DOHH2 (cell line): ENCODE data around the gene TAF4.
A peak's percentile ranks its signal among the peaks of the same experiment; 100 is the strongest.

Experiments
- H3F3A ChIP-seq: fragments of 200-600 bp; sonication (generic), shearing (Covaris generic); 2 replicates; pipeline ENCODE4 v1.6.0; 2016; ENCODE audit warnings: antibody characterized with exemption, mild to moderate bottlenecking; ENCODE audit not compliant: control insufficient read depth, insufficient read depth
- H3K27ac ChIP-seq: fragments of 200-600 bp; sonication (generic); 2 replicates; pipeline ENCODE4 v1.5.1; 2014; ENCODE audit warnings: low read depth, mild to moderate bottlenecking, low read length, moderate library complexity
- H3K27me3 ChIP-seq: fragments of 200-600 bp; sonication (generic); 2 replicates; pipeline ENCODE4 v1.6.1; 2014; ENCODE audit warnings: mild to moderate bottlenecking, low read length, mixed read lengths; ENCODE audit not compliant: control insufficient read depth
- H3K36me3 ChIP-seq: fragments of 200-600 bp; sonication (generic); 2 replicates; pipeline ENCODE4 v1.6.1; 2014; ENCODE audit warnings: mild to moderate bottlenecking, low read length, moderate library complexity, mixed read lengths; ENCODE audit not compliant: control insufficient read depth
- H3K4me1 ChIP-seq: fragments of 200-600 bp; sonication (generic); 2 replicates; pipeline ENCODE4 v1.6.1; 2014; ENCODE audit warnings: mild to moderate bottlenecking, low read length, mixed read lengths; ENCODE audit not compliant: control insufficient read depth
- H3K4me2 ChIP-seq: fragments of 200-600 bp; sonication (generic); 2 replicates; pipeline ENCODE4 v1.6.0; 2014; ENCODE audit warnings: mild to moderate bottlenecking, low read length, moderate library complexity
- H3K4me3 ChIP-seq: fragments of 200-600 bp; sonication (generic); 2 replicates; pipeline ENCODE4 v1.5.1; 2014; ENCODE audit warnings: mild to moderate bottlenecking, low read length, mixed read lengths
- H3K79me2 ChIP-seq: fragments of 200-600 bp; sonication (generic); 2 replicates; pipeline ENCODE4 v1.6.1; 2014; ENCODE audit warnings: mild to moderate bottlenecking, low read length, mixed read lengths; ENCODE audit not compliant: control insufficient read depth
- H3K9me2 ChIP-seq: fragments of 200-600 bp; sonication (generic); replicated peaks from 2 replicates; pipeline ENCODE4 v1.6.1; 2014; ENCODE audit warnings: mild to moderate bottlenecking, low read length, mixed read lengths; ENCODE audit not compliant: control insufficient read depth
- H3K9me3 ChIP-seq: fragments of 200-600 bp; sonication (generic); 2 replicates; pipeline ENCODE4 v1.6.1; 2014; ENCODE audit warnings: antibody characterized with exemption, low read length, mixed read lengths; ENCODE audit not compliant: control insufficient read depth, insufficient read depth
- H4K20me1 ChIP-seq: fragments of 200-600 bp; sonication (generic); 2 replicates; pipeline ENCODE4 v1.6.0; 2014; ENCODE audit warnings: low read depth, mild to moderate bottlenecking, antibody characterized with exemption, low read length, moderate library complexity; ENCODE audit not compliant: control insufficient read depth, insufficient read depth
- EZH2phosphoT487 ChIP-seq: fragments of 200-600 bp; sonication (generic); IDR thresholded peaks from 2 replicates; pipeline ENCODE4 v1.6.1; 2017; ENCODE audit warnings: borderline replicate concordance, mild to moderate bottlenecking, antibody characterized with exemption, low read length, moderate library complexity, mixed read lengths
- TF ChIP-seq, protein P1 (sequence below): fragments of 200-600 bp; sonication (generic); IDR thresholded peaks from one replicate; pipeline ENCODE4 v1.5.1; 2014; ENCODE audit warnings: antibody characterized with exemption, mild to moderate bottlenecking, low read depth, low read length; ENCODE audit not compliant: poor library complexity, severe bottlenecking

TAF4 gene

GRCh38 chr20:62044631-62045030 lies 21.1 kb downstream of the TAF4 start:
- Histone ChIP-seq H4K20me1 (peaks cover 8% of the 10 kb centered on the region; the same call in 1 of the 2 replicates), H3K9me2 (no peaks in the 10 kb centered on the region), H3K4me3 (no peak overlapping the region), H3K4me1 (peaks cover 56% of the 10 kb centered on the region), H3K27ac (no peak overlapping the region), H3K79me2 (peaks cover 100% of the 10 kb centered on the region), H3K36me3 (no peaks in the 10 kb centered on the region), H3K4me2 (no peak overlapping the region), H3K9me3 (no peaks in the 10 kb centered on the region), H3F3A (peaks cover 21% of the 10 kb centered on the region), H3K27me3 (no peaks in the 10 kb centered on the region)
- TF ChIP-seq, protein P1, sequence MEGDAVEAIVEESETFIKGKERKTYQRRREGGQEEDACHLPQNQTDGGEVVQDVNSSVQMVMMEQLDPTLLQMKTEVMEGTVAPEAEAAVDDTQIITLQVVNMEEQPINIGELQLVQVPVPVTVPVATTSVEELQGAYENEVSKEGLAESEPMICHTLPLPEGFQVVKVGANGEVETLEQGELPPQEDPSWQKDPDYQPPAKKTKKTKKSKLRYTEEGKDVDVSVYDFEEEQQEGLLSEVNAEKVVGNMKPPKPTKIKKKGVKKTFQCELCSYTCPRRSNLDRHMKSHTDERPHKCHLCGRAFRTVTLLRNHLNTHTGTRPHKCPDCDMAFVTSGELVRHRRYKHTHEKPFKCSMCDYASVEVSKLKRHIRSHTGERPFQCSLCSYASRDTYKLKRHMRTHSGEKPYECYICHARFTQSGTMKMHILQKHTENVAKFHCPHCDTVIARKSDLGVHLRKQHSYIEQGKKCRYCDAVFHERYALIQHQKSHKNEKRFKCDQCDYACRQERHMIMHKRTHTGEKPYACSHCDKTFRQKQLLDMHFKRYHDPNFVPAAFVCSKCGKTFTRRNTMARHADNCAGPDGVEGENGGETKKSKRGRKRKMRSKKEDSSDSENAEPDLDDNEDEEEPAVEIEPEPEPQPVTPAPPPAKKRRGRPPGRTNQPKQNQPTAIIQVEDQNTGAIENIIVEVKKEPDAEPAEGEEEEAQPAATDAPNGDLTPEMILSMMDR: no peak
- no peak for TF ChIP-seq EZH2phosphoT487

GRCh38 chr20:62043131-62043914 lies 22.4 kb downstream of the TAF4 start:
- no peaks in the 10 kb centered on the region for H3K9me2 ChIP-seq
- H3K9me3 ChIP-seq: no peaks in the 10 kb centered on the region
- peak overlapping the region; percentile 79 for H3K4me2 ChIP-seq
- peaks cover 21% of the 10 kb centered on the region for H3F3A ChIP-seq
- peak overlapping the region; percentile 58 for H3K4me3 ChIP-seq
- peaks cover 100% of the 10 kb centered on the region for H3K79me2 ChIP-seq
- no peaks in the 10 kb centered on the region for H3K27me3 ChIP-seq
- peak overlapping the region; percentile 66 for H3K27ac ChIP-seq
- H4K20me1 ChIP-seq: peaks cover 8% of the 10 kb centered on the region; the same call in 1 of the 2 replicates
- TF ChIP-seq, protein P1: no peak
- no peak for TF ChIP-seq EZH2phosphoT487
- H3K36me3 ChIP-seq: no peaks in the 10 kb centered on the region
- peaks cover 68% of the 10 kb centered on the region for H3K4me1 ChIP-seq

DNA sequence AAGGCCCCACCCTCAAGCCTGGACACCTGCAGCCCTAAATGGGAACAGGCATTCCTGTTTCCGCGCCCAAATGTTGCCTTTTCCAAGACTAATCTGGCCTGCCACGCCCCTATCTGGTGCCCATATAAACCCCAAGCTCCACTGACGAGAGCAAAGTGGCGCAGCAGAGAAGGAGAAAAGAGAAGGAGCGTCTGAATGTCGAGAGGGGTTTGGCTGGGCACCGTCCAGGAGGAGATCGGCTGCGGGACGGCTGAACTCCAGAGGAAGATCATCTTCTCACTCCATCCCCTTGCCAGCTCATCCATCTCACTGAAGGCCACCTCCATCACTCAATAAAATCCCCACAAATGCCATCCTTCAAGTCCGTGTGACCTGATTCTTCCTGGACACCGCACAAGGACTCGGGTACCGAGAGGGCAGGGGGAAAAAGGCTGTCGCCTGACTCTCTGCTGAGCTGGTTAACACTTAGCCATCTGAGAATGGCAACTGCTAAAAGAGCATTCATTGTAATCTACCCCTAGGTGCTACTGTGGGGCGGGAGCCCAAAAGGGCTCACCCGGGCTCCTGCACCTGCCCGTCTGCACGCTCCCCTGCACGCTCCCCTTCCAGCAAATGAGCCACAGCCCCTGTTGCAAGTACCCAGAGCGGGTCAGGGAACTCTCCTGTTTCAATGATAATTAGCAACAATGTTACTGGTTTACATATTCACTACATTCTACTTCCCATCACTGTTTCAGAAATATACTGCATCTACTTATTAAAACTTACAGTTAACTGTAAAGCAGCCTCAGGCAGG lies 23.5 kb downstream of the TAF4 start:
- H3K27ac ChIP-seq: peak overlapping the region; percentile 66
- peaks cover 68% of the 10 kb centered on the region for H3K4me1 ChIP-seq
- peak overlapping the region; percentile 79 for H3K4me2 ChIP-seq
- peaks cover 100% of the 10 kb centered on the region for H3K79me2 ChIP-seq
- H3K36me3 ChIP-seq: no peaks in the 10 kb centered on the region
- peak overlapping the region; percentile 58 for H3K4me3 ChIP-seq
- no peaks in the 10 kb centered on the region for H3K9me2 ChIP-seq
- TF ChIP-seq, protein P1: no peak
- TF ChIP-seq EZH2phosphoT487: no peak
- peaks cover 8% of the 10 kb centered on the region; the same call in 1 of the 2 replicates for H4K20me1 ChIP-seq
- H3F3A ChIP-seq: peaks cover 21% of the 10 kb centered on the region
- H3K9me3 ChIP-seq: no peaks in the 10 kb centered on the region
- H3K27me3 ChIP-seq: no peaks in the 10 kb centered on the region
